ENCODE results near the gene VPS16. TPM values are rescaled to one million over a fixed set of nuclear protein-coding genes. Genes with fewer than 3 reads are reported as not detected.
"Not testable (repeated sequence)": the region's sequence is repeated elsewhere in the genome, so short reads cannot be mapped to it uniquely, and the experiment has no call there.

VPS16 gene
- total RNA-seq, 4 donors from 2014 or later = 24.0 to 34.0 (median 27.7) TPM

- ATAC-seq (ENCODE audit: low FRiP score) (no peak), DNase-seq (ENCODE audit: low spot score) (no peak)
- TF ChIP-seq CTCF (IDR thresholded peaks at IDR 0.05) = no peak
Measured at GRCh38 chr20:2894221-2894620, 53.7 kb downstream of the VPS16 start.

GRCh38 chr20:2895154-2895553 lies 54.6 kb downstream of the VPS16 start:
- not testable (repeated sequence) for DNase-seq (ENCODE audit: low spot score); ATAC-seq (ENCODE audit: low FRiP score)

- no peak for TF ChIP-seq CTCF (IDR thresholded peaks at IDR 0.05)
- ATAC-seq (ENCODE audit: low FRiP score) = no peak
- DNase-seq (ENCODE audit: low spot score) = no peak
Measured at GRCh38 chr20:2899243-2899642, 58.7 kb downstream of the VPS16 start.

- no peak for TF ChIP-seq CTCF (IDR thresholded peaks at IDR 0.05)
- DNase-seq (ENCODE audit: low spot score) (no peak), ATAC-seq (ENCODE audit: low FRiP score) (no peak)
Measured at GRCh38 chr20:2900845-2901592, 60.5 kb downstream of the VPS16 start.

- no peak for TF ChIP-seq CTCF (IDR thresholded peaks at IDR 0.05)
- ATAC-seq (ENCODE audit: low FRiP score) = no peak
- no peak for DNase-seq (ENCODE audit: low spot score)
Measured at GRCh38 chr20:2902291-2902690, 61.7 kb downstream of the VPS16 start.

- DNase-seq (ENCODE audit: low spot score) (no peak), ATAC-seq (ENCODE audit: low FRiP score) (no peak)
Measured at GRCh38 chr20:2902818-2903217, 62.3 kb downstream of the VPS16 start.

GRCh38 chr20:2903686-2904085 lies 63.1 kb downstream of the VPS16 start:
- ATAC-seq (ENCODE audit: low FRiP score) (no peak), DNase-seq (ENCODE audit: low spot score) (no peak)
- TF ChIP-seq CTCF (IDR thresholded peaks at IDR 0.05) = no peak

More at GRCh38 chr20:2902818-2903217, 62.3 kb downstream of the VPS16 start:
- no peak for TF ChIP-seq CTCF (IDR thresholded peaks at IDR 0.05)
